Karpas-422 (cell line): ENCODE data around the gene APEH. TPM values are rescaled to one million over a fixed set of nuclear protein-coding genes. Genes with fewer than 3 reads are reported as not detected.
A peak's percentile ranks its signal among the peaks of the same experiment; 100 is the strongest.
"Not testable (repeated sequence)": the region's sequence is repeated elsewhere in the genome, so short reads cannot be mapped to it uniquely, and the experiment has no call there.

ENCODE experiments used
- DNase-seq: peaks from one replicate; pipeline ENCODE4 v3.0.0-alpha.2; 2015
- H2AFZ ChIP-seq: fragments of 200-600 bp; sonication (generic); 2 replicates; pipeline ENCODE4 v1.6.1; 2014; ENCODE audit warnings: antibody characterized with exemption, low read length, mixed read lengths
- H3K27ac ChIP-seq: fragments of 200-600 bp; sonication (generic); 2 replicates; pipeline ENCODE4 v1.5.1; 2014; ENCODE audit warnings: mild to moderate bottlenecking, low read length, moderate library complexity
- H3K27me3 ChIP-seq: fragments of 200-600 bp; sonication (generic); 2 replicates; pipeline ENCODE4 v1.6.1; 2014; ENCODE audit warnings: low read length, mixed read lengths
- H3K36me3 ChIP-seq: fragments of 200-600 bp; sonication (generic); 2 replicates; pipeline ENCODE4 v1.6.1; 2014; ENCODE audit warnings: low read length, mixed read lengths; ENCODE audit not compliant: insufficient read depth
- H3K4me1 ChIP-seq: fragments of 200-600 bp; sonication (generic); 2 replicates; pipeline ENCODE4 v1.6.1; 2014; ENCODE audit warnings: mild to moderate bottlenecking, low read length, mixed read lengths
- H3K4me2 ChIP-seq: fragments of 200-600 bp; sonication (generic); 2 replicates; pipeline ENCODE4 v1.6.1; 2014; ENCODE audit warnings: low read length, low read depth, mild to moderate bottlenecking; ENCODE audit not compliant: poor library complexity, severe bottlenecking
- H3K4me3 ChIP-seq: fragments of 200-600 bp; sonication (generic); 2 replicates; pipeline ENCODE4 v1.5.1; 2014; ENCODE audit warnings: mild to moderate bottlenecking, antibody characterized with exemption, low read length, mixed read lengths
- H3K79me2 ChIP-seq: fragments of 200-600 bp; sonication (generic); 2 replicates; pipeline ENCODE4 v1.6.1; 2014; ENCODE audit warnings: mild to moderate bottlenecking, low read length, mixed read lengths
- H3K9ac ChIP-seq: fragments of 200-600 bp; sonication (generic); 2 replicates; pipeline ENCODE4 v1.6.0; 2014; ENCODE audit warnings: low read length
- H3K9me2 ChIP-seq: fragments of 200-600 bp; sonication (generic), shearing (Covaris generic); replicated peaks from 2 replicates; pipeline ENCODE4 v1.6.0; 2014; ENCODE audit warnings: mild to moderate bottlenecking, low read length, moderate library complexity; ENCODE audit not compliant: insufficient read depth
- H3K9me3 ChIP-seq: fragments of 300-700, 200-600 bp; sonication (generic); 2 replicates; pipeline ENCODE4 v1.6.1; 2014; ENCODE audit warnings: low read length, mixed read lengths
- H4K20me1 ChIP-seq: fragments of 200-600 bp; sonication (generic); 2 replicates; pipeline ENCODE4 v1.6.1; 2014; ENCODE audit warnings: mild to moderate bottlenecking, antibody characterized with exemption, low read length, low read depth; ENCODE audit not compliant: insufficient read depth
- total RNA-seq: library from RNA; depleted of rRNA; stranded (reverse); fragments of >200 nt; shearing (Covaris generic); gene quantifications from 2 replicates; pipeline ENCODE4 v1.2.3, GENCODE V29; 2014; ENCODE audit warnings: low replicate concordance

The APEH gene
- total RNA-seq, 1 experiment from 2014 or later: 96.3 TPM

- not testable (repeated sequence) for H2AFZ ChIP-seq, H3K9me2 ChIP-seq, H3K27me3 ChIP-seq, DNase-seq, H3K9me3 ChIP-seq, H3K27ac ChIP-seq, H4K20me1 ChIP-seq, H3K36me3 ChIP-seq
- peaks cover 21% of the 10 kb centered on the region for H3K4me1 ChIP-seq
- H3K79me2 ChIP-seq: peaks cover 39% of the 10 kb centered on the region
- peak overlapping the region; percentile 86 for H3K9ac ChIP-seq
- H3K4me2 ChIP-seq: peak overlapping the region; percentile 79
- H3K4me3 ChIP-seq: peak overlapping the region; percentile 85; the same call in 1 of the 2 replicates
Measured at GRCh38 chr3:49690856-49691255, 16.7 kb downstream of the APEH start.

GRCh38 chr3:49691481-49691880, 17.3 kb downstream of the APEH start:
- not testable (repeated sequence) for H2AFZ ChIP-seq, H3K36me3 ChIP-seq, DNase-seq, H3K4me3 ChIP-seq, H3K9me3 ChIP-seq, H4K20me1 ChIP-seq, H3K27ac ChIP-seq, H3K27me3 ChIP-seq, H3K9me2 ChIP-seq
- Histone ChIP-seq H3K4me2 (peak overlapping the region; percentile 79), H3K79me2 (peaks cover 39% of the 10 kb centered on the region), H3K9ac (peak overlapping the region; percentile 86; the same call in 1 of the 2 replicates), H3K4me1 (peaks cover 21% of the 10 kb centered on the region)

- not testable (repeated sequence) for H2AFZ ChIP-seq, H3K9me3 ChIP-seq, H3K4me3 ChIP-seq, H3K36me3 ChIP-seq, H3K27me3 ChIP-seq, H3K4me2 ChIP-seq, DNase-seq, H3K9me2 ChIP-seq, H4K20me1 ChIP-seq, H3K27ac ChIP-seq, H3K9ac ChIP-seq
- Histone ChIP-seq H3K4me1 (peaks cover 12% of the 10 kb centered on the region), H3K79me2 (peaks cover 39% of the 10 kb centered on the region)
Measured at GRCh38 chr3:49694409-49695070, 20.4 kb downstream of the APEH start.

- not testable (repeated sequence) for H3K27me3 ChIP-seq, H3K4me3 ChIP-seq, H3K4me2 ChIP-seq, H3K9me3 ChIP-seq, H3K9ac ChIP-seq, H4K20me1 ChIP-seq, DNase-seq, H3K36me3 ChIP-seq, H2AFZ ChIP-seq, H3K4me1 ChIP-seq, H3K9me2 ChIP-seq, H3K27ac ChIP-seq
- H3K79me2 ChIP-seq: peaks cover 29% of the 10 kb centered on the region
Measured at GRCh38 chr3:49695350-49696015, 21.3 kb downstream of the APEH start.

GRCh38 chr3:49699281-49699979, 25.3 kb downstream of the APEH start:
- DNase-seq: no peak
- no peaks in the 10 kb centered on the region for H3K27me3 ChIP-seq
- no peak overlapping the region for H2AFZ ChIP-seq
- H3K79me2 ChIP-seq: peaks cover 2% of the 10 kb centered on the region
- no peak overlapping the region for H3K27ac ChIP-seq
- no peaks in the 10 kb centered on the region for H3K9me2 ChIP-seq
- no peak overlapping the region for H3K4me2 ChIP-seq
- H4K20me1 ChIP-seq: no peaks in the 10 kb centered on the region
- H3K4me3 ChIP-seq: no peak overlapping the region
- H3K4me1 ChIP-seq: no peaks in the 10 kb centered on the region
- no peak overlapping the region for H3K9ac ChIP-seq
- no peaks in the 10 kb centered on the region for H3K36me3 ChIP-seq
- H3K9me3 ChIP-seq: no peaks in the 10 kb centered on the region

- Histone ChIP-seq H3K79me2 (no peaks in the 10 kb centered on the region), H3K4me2 (no peak overlapping the region), H3K4me3 (no peak overlapping the region), H4K20me1 (no peaks in the 10 kb centered on the region), H3K9me2 (no peaks in the 10 kb centered on the region), H3K4me1 (no peaks in the 10 kb centered on the region), H3K36me3 (no peaks in the 10 kb centered on the region), H2AFZ (no peak overlapping the region), H3K27me3 (no peaks in the 10 kb centered on the region), H3K9me3 (no peaks in the 10 kb centered on the region), H3K27ac (no peak overlapping the region), H3K9ac (no peak overlapping the region)
- DNase-seq: no peak
Measured at GRCh38 chr3:49700014-49700413, 25.9 kb downstream of the APEH start.

- Histone ChIP-seq H4K20me1 (no peaks in the 10 kb centered on the region), H3K9ac (no peak overlapping the region), H3K9me2 (no peaks in the 10 kb centered on the region), H3K79me2 (no peaks in the 10 kb centered on the region), H3K4me2 (no peak overlapping the region), H3K4me1 (no peaks in the 10 kb centered on the region), H3K27ac (no peak overlapping the region), H3K27me3 (no peaks in the 10 kb centered on the region), H2AFZ (no peak overlapping the region), H3K9me3 (no peaks in the 10 kb centered on the region), H3K4me3 (no peak overlapping the region), H3K36me3 (no peaks in the 10 kb centered on the region)
- no peak for DNase-seq
Measured at GRCh38 chr3:49700453-49701128, 26.4 kb downstream of the APEH start.
